IPS DF 6.9 (cell line): ENCODE measurements around the gene RHOT1.
"Not testable (repeated sequence)": the region's sequence is repeated elsewhere in the genome, so short reads cannot be mapped to it uniquely, and the experiment has no call there.

Source experiments
- DNase-seq: peaks from one replicate; pipeline ENCODE4 v3.0.0-alpha.2; 2013; ENCODE audit warnings: low read depth, low spot score
- H3K27ac ChIP-seq: one replicate; pipeline ENCODE4 v1.5.1; 2013; ENCODE audit warnings: low read length, control low read depth
- H3K27me3 ChIP-seq: 2 replicates; pipeline ENCODE4 v1.6.1; 2013; ENCODE audit warnings: mild to moderate bottlenecking, low read length; ENCODE audit not compliant: control insufficient read depth, insufficient read depth
- H3K36me3 ChIP-seq: 2 replicates; pipeline ENCODE4 v1.6.1; 2013; ENCODE audit warnings: low read length; ENCODE audit not compliant: control insufficient read depth, insufficient read depth
- H3K4me1 ChIP-seq: 2 replicates; pipeline ENCODE4 v1.6.1; 2013; ENCODE audit warnings: low read length; ENCODE audit not compliant: control insufficient read depth, insufficient read depth
- H3K4me3 ChIP-seq: 2 replicates; pipeline ENCODE4 v1.5.1; 2013; ENCODE audit warnings: mild to moderate bottlenecking, low read length
- H3K9me3 ChIP-seq: 2 replicates; pipeline ENCODE4 v1.6.1; 2013; ENCODE audit warnings: low read length, inconsistent platforms; ENCODE audit not compliant: control insufficient read depth, insufficient read depth
- WGBS: extraction: QIAGEN DNeasy Blood & Tissue Kit; methylation state at CpG from one replicate; pipeline ENCODE4 v1.1.7; 2013; ENCODE audit warnings: mixed read lengths, missing lambda C conversion rate; ENCODE audit not compliant: insufficient read length, insufficient coverage; 5-methylcytosine and 5-hydroxymethylcytosine counted together

Gene RHOT1

GRCh38 chr17:32158870-32159585 lies 16.7 kb downstream of the RHOT1 start:
- no peak for DNase-seq
- H3K9me3 ChIP-seq, result no peaks in the 10 kb centered on the region
- H3K27me3 ChIP-seq, result no peaks in the 10 kb centered on the region
- H3K27ac ChIP-seq, result no peak overlapping the region
- H3K4me1 ChIP-seq, result no peaks in the 10 kb centered on the region
- no peak overlapping the region for H3K4me3 ChIP-seq
- no CpG with 5 or more reads among the region's 20 CpGs for WGBS
- H3K36me3 ChIP-seq, result peaks cover 5% of the 10 kb centered on the region

DNA sequence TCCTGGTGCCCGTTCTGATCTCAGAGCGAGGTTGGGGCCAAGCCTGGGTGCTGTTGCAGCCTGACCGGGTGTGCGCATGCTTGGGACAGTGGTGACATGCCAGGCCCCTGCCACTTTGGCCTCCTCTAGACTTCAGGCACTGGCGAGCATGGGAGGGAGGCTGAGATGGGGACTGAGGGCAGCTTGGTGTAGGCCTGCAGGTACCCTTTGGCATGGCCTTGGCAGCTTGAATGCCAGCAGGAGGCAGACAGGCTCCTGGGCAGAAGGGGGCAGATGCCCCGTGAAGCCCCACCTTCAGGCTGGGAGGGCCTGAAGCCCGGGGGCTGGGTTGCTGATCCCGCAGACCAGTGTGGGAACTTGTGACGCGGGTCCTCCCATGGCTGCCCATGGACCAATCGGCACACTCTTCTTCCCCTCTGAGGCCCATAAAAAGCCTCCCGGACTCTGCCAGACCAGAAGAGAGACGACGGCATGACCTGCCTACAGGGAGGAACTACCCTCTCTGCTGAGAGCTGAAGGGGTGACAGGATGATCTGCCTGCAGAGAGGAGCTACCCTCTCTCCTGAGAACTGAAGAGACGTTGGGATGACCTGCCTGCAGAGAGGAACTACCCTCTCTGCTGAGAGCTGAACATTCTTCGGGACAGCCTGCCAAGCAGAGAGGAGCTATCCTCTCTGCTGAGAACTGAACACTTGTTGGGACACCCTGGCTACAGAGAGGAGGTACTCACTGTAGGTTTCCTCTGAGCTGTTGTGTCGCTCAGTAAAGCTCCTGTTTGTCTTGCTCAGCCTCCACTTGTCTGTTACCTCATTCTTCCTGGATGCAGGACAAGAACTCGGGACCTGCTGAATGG lies 17.5 kb downstream of the RHOT1 start:
- Histone ChIP-seq H3K9me3 (no peaks in the 10 kb centered on the region), H3K27me3 (no peaks in the 10 kb centered on the region), H3K4me3 (no peak overlapping the region), H3K27ac (no peak overlapping the region), H3K36me3 (peaks cover 5% of the 10 kb centered on the region), H3K4me1 (no peaks in the 10 kb centered on the region)
- WGBS, result no CpG with 5 or more reads among the region's 18 CpGs
- no peak for DNase-seq

- H3K27me3 ChIP-seq, result no peaks in the 10 kb centered on the region
- no peak for DNase-seq
- H3K4me3 ChIP-seq, result no peak overlapping the region
- peaks cover 5% of the 10 kb centered on the region for H3K36me3 ChIP-seq
- WGBS, result no CpG with 5 or more reads among the region's 9 CpGs
- no peak overlapping the region for H3K27ac ChIP-seq
- H3K4me1 ChIP-seq, result no peaks in the 10 kb centered on the region
- H3K9me3 ChIP-seq, result no peaks in the 10 kb centered on the region
These were observed 18.2 kb downstream of the RHOT1 start for GRCh38 chr17:32160526-32160925.

DNA sequence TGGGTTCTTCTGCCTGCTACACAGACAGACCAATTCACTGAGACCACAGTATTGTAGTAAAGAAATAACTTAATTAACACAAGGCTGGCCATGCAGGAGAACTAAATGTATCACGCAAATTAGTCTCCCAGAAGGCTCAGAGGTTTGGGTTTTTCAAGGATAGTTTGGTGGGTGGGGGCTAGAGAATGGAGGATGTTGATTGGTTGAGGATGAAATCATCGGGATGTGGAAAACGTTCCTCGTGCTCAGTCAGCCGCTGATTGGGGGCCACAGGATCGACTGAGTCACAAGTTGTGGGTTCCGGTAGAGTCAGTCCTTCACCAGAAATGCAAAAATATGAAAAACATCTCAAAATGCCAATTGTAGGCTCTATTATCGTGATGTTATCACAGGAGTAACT lies 18.7 kb downstream of the RHOT1 start:
- Histone ChIP-seq H3K36me3 (peaks cover 5% of the 10 kb centered on the region), H3K27ac (no peak overlapping the region)

DNA sequence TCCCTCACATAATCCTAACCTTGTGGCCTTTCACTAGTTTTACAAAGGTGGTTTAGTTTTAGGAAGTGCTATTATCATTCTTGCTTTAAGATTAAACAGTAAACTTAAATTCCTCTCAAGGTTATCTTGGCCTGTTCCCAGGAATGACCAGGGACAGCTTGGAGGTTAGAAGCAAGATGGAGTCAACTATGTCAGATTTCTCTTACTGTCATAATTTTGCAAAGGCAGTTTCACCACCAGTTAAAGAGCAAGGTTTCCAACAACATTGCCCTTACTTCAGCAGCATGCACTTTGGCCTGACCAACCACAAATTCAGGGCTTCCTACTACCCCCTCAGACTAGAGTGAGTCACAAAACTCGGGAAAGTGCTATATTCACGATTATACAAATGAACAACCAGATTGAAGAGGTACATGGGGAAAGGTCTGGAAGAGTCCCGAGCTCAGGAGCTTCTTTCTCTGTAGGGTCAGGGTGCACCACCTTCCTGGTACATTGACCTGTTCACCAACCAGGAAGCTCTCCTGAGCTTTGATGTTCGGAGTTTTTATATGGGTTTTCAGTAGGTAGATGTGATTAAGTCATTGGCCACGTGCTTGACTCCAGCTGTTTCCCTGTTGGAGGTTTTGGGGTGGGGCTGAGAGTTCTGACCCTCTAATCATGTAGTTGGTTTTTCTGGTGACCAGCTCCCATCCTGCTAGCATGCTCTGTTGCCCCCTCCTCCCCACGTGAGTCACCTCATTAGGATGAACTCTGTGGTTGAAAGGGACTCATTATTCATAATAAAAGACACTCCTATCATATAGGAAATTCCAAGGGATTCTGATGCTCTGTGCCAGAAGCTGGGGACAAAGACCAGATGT lies 19.4 kb downstream of the RHOT1 start:
- no peak for DNase-seq
- Histone ChIP-seq H3K27me3 (no peaks in the 10 kb centered on the region), H3K27ac (no peak overlapping the region), H3K9me3 (no peaks in the 10 kb centered on the region), H3K4me1 (no peaks in the 10 kb centered on the region), H3K4me3 (no peak overlapping the region), H3K36me3 (peaks cover 5% of the 10 kb centered on the region)
- WGBS, result no CpG with 5 or more reads among the region's 6 CpGs

More for the DNA sequence above, 18.7 kb downstream of the RHOT1 start:
- no CpG with 5 or more reads among the region's 8 CpGs for WGBS
- no peaks in the 10 kb centered on the region for H3K4me1 ChIP-seq
- no peak for DNase-seq
- no peaks in the 10 kb centered on the region for H3K27me3 ChIP-seq
- no peaks in the 10 kb centered on the region for H3K9me3 ChIP-seq
- H3K4me3 ChIP-seq, result no peak overlapping the region

DNA sequence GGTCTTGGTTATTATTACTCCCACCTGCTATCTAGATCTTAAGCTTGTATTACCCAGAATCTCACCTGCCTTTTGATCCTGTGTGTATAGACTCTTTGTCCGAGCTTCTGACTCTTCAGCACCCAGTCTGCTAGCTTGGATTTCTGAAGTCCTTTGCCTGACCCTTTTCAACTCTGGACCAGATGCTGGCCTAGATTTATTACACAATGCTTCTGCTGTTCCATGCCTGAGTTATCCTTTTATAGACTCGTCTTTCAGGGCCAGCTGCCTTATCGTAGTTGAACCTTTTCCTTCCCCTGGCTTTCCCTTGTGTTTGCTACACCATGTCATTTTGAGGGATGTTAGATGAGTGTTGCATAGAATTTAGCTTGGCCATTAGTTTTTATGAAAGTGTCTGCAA lies 32.6 kb downstream of the RHOT1 start:
- WGBS, result no CpG with 5 or more reads among the region's 3 CpGs
- peaks cover 5% of the 10 kb centered on the region; the same call in 1 of the 2 replicates for H3K36me3 ChIP-seq

DNA sequence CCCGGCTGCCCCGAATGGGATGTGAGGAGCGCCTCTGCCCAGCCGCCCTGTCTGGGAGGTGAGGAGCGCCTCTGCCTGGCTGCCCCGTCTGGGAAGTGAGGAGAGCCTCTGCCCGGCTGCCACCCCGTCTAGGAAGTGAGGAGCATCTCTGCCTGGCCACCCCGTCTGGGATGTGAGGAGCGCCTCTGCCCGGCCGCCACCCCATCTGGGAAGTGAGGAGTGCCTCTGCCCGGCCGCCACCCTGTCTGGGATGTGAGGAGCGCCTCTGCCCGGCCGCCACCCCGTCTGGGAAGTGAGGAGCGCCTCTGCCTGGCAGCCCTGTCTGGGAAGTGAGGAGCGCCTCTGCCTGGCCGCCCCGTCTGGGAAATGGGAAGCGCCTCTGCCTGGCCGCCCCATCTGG lies 36.4 kb downstream of the RHOT1 start:
- not testable (repeated sequence) for H3K36me3 ChIP-seq

More for the DNA sequence above, 32.6 kb downstream of the RHOT1 start:
- Histone ChIP-seq H3K27me3 (no peaks in the 10 kb centered on the region), H3K27ac (no peak overlapping the region), H3K4me1 (no peaks in the 10 kb centered on the region), H3K9me3 (no peaks in the 10 kb centered on the region), H3K4me3 (no peak overlapping the region)
- DNase-seq, result no peak

DNA sequence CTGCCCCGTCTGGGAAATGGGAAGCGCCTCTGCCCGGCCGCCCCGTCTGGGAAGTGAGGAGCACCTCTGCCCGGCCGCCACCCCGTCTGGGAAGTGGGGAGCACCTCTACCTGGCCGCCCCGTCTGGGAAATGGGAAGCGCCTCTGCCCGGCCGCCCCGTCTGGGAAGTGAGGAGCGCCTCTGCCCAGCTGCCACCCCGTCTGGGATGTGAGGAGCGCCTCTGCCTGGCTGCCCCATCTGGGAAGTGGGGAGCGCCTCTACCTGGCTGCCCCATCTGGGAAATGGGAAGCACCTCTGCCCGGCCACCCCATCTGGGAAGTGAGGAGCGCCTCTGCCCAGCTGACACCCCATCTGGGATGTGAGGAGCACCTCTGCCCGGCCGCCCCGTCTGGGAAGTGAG lies 36.8 kb downstream of the RHOT1 start:
- not testable (repeated sequence) for H3K27ac ChIP-seq, H3K4me3 ChIP-seq, H3K36me3 ChIP-seq, H3K9me3 ChIP-seq, H3K4me1 ChIP-seq, DNase-seq, H3K27me3 ChIP-seq
- no CpG with 5 or more reads among the region's 23 CpGs for WGBS

More for the DNA sequence above, 36.4 kb downstream of the RHOT1 start:
- DNase-seq, H3K27me3 ChIP-seq, H3K4me3 ChIP-seq, H3K9me3 ChIP-seq, H3K4me1 ChIP-seq, H3K27ac ChIP-seq: not testable (repeated sequence)
- no CpG with 5 or more reads among the region's 24 CpGs for WGBS

- WGBS, result no CpG with 5 or more reads among the region's 25 CpGs
- H3K4me3 ChIP-seq, DNase-seq, H3K27ac ChIP-seq, H3K36me3 ChIP-seq, H3K4me1 ChIP-seq, H3K27me3 ChIP-seq, H3K9me3 ChIP-seq: not testable (repeated sequence)
These were observed 37.2 kb downstream of the RHOT1 start for GRCh38 chr17:32179526-32179925.

GRCh38 chr17:32180262-32180661 lies 38.0 kb downstream of the RHOT1 start:
- not testable (repeated sequence) for H3K4me1 ChIP-seq, H3K36me3 ChIP-seq, DNase-seq, H3K9me3 ChIP-seq, H3K27me3 ChIP-seq, H3K4me3 ChIP-seq, H3K27ac ChIP-seq
- no CpG with 5 or more reads among the region's 2 CpGs for WGBS
